Neural cell (in vitro differentiated cells): ENCODE results near the gene N4BP2L1. TPM values are rescaled to one million over a fixed set of nuclear protein-coding genes. Genes with fewer than 3 reads are reported as not detected.

ENCODE experiments used
- H2AFZ ChIP-seq: fragments of 200-600, 300-800 bp; sonication (generic), shearing (Covaris generic); 2 replicates; pipeline ENCODE4 v1.6.0; 2014; ENCODE audit warnings: low read depth, mild to moderate bottlenecking, antibody characterized with exemption, low read length, moderate library complexity
- H3F3A ChIP-seq: fragments of 200-600 bp; shearing (Covaris generic); 2 replicates; pipeline ENCODE4 v1.6.1; 2016; ENCODE audit warnings: mild to moderate bottlenecking, moderate library complexity, mixed read lengths, antibody characterized with exemption, low read length; ENCODE audit not compliant: insufficient read depth, poor library complexity, severe bottlenecking
- H3K27ac ChIP-seq: fragments of 200-600, 300-800 bp; sonication (generic), shearing (Covaris generic); 2 replicates; pipeline ENCODE4 v1.5.1; 2014; ENCODE audit warnings: mild to moderate bottlenecking, low read length, moderate library complexity
- H3K27me3 ChIP-seq: fragments of 300-800, 200-600 bp; sonication (generic), shearing (Covaris generic); 2 replicates; pipeline ENCODE4 v1.6.0; 2014; ENCODE audit warnings: mild to moderate bottlenecking, low read depth, low read length, moderate library complexity; ENCODE audit not compliant: insufficient read depth
- H3K36me3 ChIP-seq: fragments of 300-800, 200-600 bp; sonication (generic), shearing (Covaris generic); 2 replicates; pipeline ENCODE4 v1.5.1; 2014; ENCODE audit warnings: mild to moderate bottlenecking, antibody characterized with exemption, low read length, moderate library complexity; ENCODE audit not compliant: insufficient read depth
- H3K4me2 ChIP-seq: fragments of 300-800, 200-600 bp; sonication (generic), shearing (Covaris generic); 2 replicates; pipeline ENCODE4 v1.6.0; 2014; ENCODE audit warnings: mild to moderate bottlenecking, low read length
- H3K4me3 ChIP-seq: fragments of 300-800, 200-600 bp; sonication (generic), shearing (Covaris generic); 2 replicates; pipeline ENCODE4 v1.5.1; 2014; ENCODE audit warnings: mild to moderate bottlenecking, low read length, moderate library complexity
- H3K79me2 ChIP-seq: fragments of 200-600 bp; shearing (Covaris generic); replicated peaks from 2 replicates; pipeline ENCODE4 v1.6.0; 2014; ENCODE audit warnings: mild to moderate bottlenecking, low read length, moderate library complexity; ENCODE audit not compliant: insufficient read depth
- H3K9ac ChIP-seq: fragments of 300-800, 200-600 bp; sonication (generic), shearing (Covaris generic); 2 replicates; pipeline ENCODE4 v1.6.1; 2016; ENCODE audit warnings: mild to moderate bottlenecking, low read length, mixed read lengths
- H3K9me2 ChIP-seq: fragments of 200-600 bp; shearing (Covaris generic); 2 replicates; pipeline ENCODE4 v1.6.1; 2016; ENCODE audit warnings: mild to moderate bottlenecking, low read length, mixed read lengths; ENCODE audit not compliant: insufficient read depth
- H3K9me3 ChIP-seq: fragments of 200-600, 300-800 bp; sonication (generic), shearing (Covaris generic); 2 replicates; pipeline ENCODE4 v1.6.1; 2016; ENCODE audit warnings: mild to moderate bottlenecking, mixed run types, low read length, moderate library complexity, mixed read lengths
- H4K20me1 ChIP-seq: fragments of 200-600 bp; shearing (Covaris generic); 2 replicates; pipeline ENCODE4 v1.6.1; 2016; ENCODE audit warnings: mild to moderate bottlenecking, mixed run types; ENCODE audit not compliant: insufficient read depth
- CTCF ChIP-seq: fragments of 450-650 bp; IDR thresholded peaks from 2 replicates; pipeline ENCODE4 v1.5.1; 2014; ENCODE audit warnings: antibody characterized with exemption, mild to moderate bottlenecking, moderate library complexity; ENCODE audit not compliant: poor library complexity, severe bottlenecking
- EP300 ChIP-seq: fragments of 450-650 bp; conservative IDR thresholded peaks from 2 replicates; pipeline ENCODE4 v1.6.1; 2014; ENCODE audit warnings: antibody characterized with exemption, mild to moderate bottlenecking, moderate library complexity; ENCODE audit not compliant: poor library complexity, severe bottlenecking
- EZH2 ChIP-seq: fragments of 200-600, 300-800 bp; shearing (Covaris generic), sonication (generic); IDR thresholded peaks from 2 replicates; pipeline ENCODE4 v1.6.1; 2014; ENCODE audit warnings: antibody characterized with exemption, low read length, borderline replicate concordance, mild to moderate bottlenecking; ENCODE audit not compliant: insufficient read depth, poor library complexity, severe bottlenecking
- MXI1 ChIP-seq: fragments of 450-650 bp; conservative IDR thresholded peaks from 2 replicates; pipeline ENCODE4 v1.6.1; 2014; ENCODE audit warnings: antibody characterized with exemption, mild to moderate bottlenecking; ENCODE audit not compliant: poor library complexity, severe bottlenecking
- POLR2AphosphoS5 ChIP-seq: IDR thresholded peaks from 2 replicates; pipeline ENCODE4 v1.6.1; 2012
- RAD21 ChIP-seq: fragments of 450-650 bp; conservative IDR thresholded peaks from 2 replicates; pipeline ENCODE4 v1.6.1; 2014; ENCODE audit warnings: antibody characterized with exemption, mild to moderate bottlenecking, moderate library complexity
- REST ChIP-seq: IDR thresholded peaks from 2 replicates; pipeline ENCODE4 v1.6.1; 2012; ENCODE audit warnings: borderline replicate concordance
- SMC3 ChIP-seq: fragments of 450-650 bp; conservative IDR thresholded peaks from 2 replicates; pipeline ENCODE4 v1.6.1; 2014; ENCODE audit warnings: antibody characterized with exemption, mild to moderate bottlenecking, moderate library complexity; ENCODE audit not compliant: poor library complexity
- TAF1 ChIP-seq: IDR thresholded peaks from 2 replicates; pipeline ENCODE4 v1.6.1; 2012; ENCODE audit warnings: low read depth
- polyA plus RNA-seq: library from polyadenylated mRNA; depleted of rRNA; stranded (reverse); fragments of >200 nt; gene quantifications from 2 replicates; pipeline ENCODE4 v1.2.3, GENCODE V29; 2014

The N4BP2L1 gene
- polyA plus RNA-seq, 1 donor from 2014 or later, result 6.1 TPM

- Histone ChIP-seq H3K79me2 (no peaks in the 10 kb centered on the region), H4K20me1 (no peaks in the 10 kb centered on the region), H3F3A (no peaks in the 10 kb centered on the region), H3K9me3 (no peaks in the 10 kb centered on the region), H3K9me2 (no peaks in the 10 kb centered on the region), H3K9ac (no peak overlapping the region), H3K4me3 (no peak overlapping the region), H3K27ac (no peak overlapping the region), H3K4me2 (no peak overlapping the region), H3K27me3 (peaks cover 29% of the 10 kb centered on the region), H3K36me3 (no peaks in the 10 kb centered on the region), H2AFZ (no peak overlapping the region)
- TF ChIP-seq EZH2, result no peak
- TF ChIP-seq EP300, result no peak
- TF ChIP-seq RAD21, result no peak
- TF ChIP-seq POLR2AphosphoS5, result no peak
- TF ChIP-seq MXI1, result no peak
- no peak for TF ChIP-seq REST
- no peak for TF ChIP-seq CTCF
- TF ChIP-seq TAF1, result no peak
- TF ChIP-seq SMC3, result no peak
These were observed 4.3 kb downstream of the N4BP2L1 start for GRCh38 chr13:32423592-32423991.

DNA sequence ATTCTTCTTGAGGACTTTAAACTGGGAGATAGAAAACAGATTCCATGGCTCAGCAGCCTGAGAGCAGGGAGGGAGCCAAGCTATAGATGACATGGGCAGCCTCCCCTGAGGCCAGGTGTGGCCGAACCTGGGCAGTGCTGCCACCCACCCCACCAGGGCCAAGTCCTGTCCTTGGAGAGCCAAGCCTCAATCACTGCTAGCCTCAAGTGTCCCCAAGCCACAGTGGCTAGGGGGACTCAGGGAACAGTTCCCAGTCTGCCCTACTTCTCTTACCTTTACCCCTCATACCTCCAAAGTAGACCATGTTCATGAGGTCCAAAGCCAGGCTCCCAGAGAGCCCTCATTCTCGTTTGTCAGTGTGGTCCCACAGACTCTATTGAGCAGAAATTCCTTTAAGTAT, 8.1 kb downstream of the N4BP2L1 start:
- no peaks in the 10 kb centered on the region for H3K79me2 ChIP-seq
- no peaks in the 10 kb centered on the region for H3K36me3 ChIP-seq
- no peak overlapping the region for H3K9ac ChIP-seq
- H2AFZ ChIP-seq, result no peak overlapping the region
- no peaks in the 10 kb centered on the region for H3K27me3 ChIP-seq
- no peak overlapping the region for H3K4me3 ChIP-seq
- no peak overlapping the region for H3K4me2 ChIP-seq
- no peak overlapping the region for H3K27ac ChIP-seq
- no peaks in the 10 kb centered on the region for H4K20me1 ChIP-seq
- H3K9me3 ChIP-seq, result no peaks in the 10 kb centered on the region
- H3K9me2 ChIP-seq, result no peaks in the 10 kb centered on the region
- no peaks in the 10 kb centered on the region for H3F3A ChIP-seq
- TF ChIP-seq REST (no peak), TAF1 (no peak), POLR2AphosphoS5 (no peak), MXI1 (no peak), EP300 (no peak), CTCF (no peak), RAD21 (no peak)
